Left kidney (tissue), 2 donors: ENCODE measurements around the gene MEIS2. TPM values are rescaled to one million over a fixed set of nuclear protein-coding genes. Genes with fewer than 3 reads are reported as not detected.

Source experiments
- DNase-seq: peaks from one replicate; pipeline ENCODE4 v3.0.0-alpha.2; 2013
- polyA plus RNA-seq: library from polyadenylated mRNA; unstranded; fragments of 120-200 nt; gene quantifications from one replicate; pipeline ENCODE4 v1.2.1, GENCODE V29; 2013; ENCODE audit not compliant: insufficient read length

The MEIS2 gene
- polyA plus RNA-seq, 1 donor = 178 TPM

GRCh38 chr15:37077623-37078351 is 22.6 kb downstream of the MEIS2 start:
- no peak for DNase-seq

GRCh38 chr15:37076543-37076942 is 23.8 kb downstream of the MEIS2 start:
- no peak for DNase-seq

DNA sequence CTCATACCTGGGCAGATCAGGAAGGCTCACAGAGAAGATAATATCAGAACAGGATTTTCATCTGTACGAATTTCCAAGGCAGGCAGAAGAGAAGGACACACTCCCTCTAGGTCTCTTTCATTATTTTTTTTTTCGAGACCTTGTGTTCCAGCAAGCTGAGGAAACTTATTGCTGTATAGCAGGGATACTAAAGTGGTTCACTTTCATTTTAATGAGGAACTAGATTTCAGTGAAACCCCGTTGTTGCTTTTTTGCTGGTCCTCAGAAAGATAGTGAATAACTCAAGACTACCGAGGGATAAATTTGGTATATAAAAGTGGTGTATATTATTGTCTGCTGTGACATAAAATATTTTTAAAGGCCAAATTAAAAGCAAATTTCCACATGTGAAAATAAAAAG is 24.6 kb downstream of the MEIS2 start:
- DNase-seq = no peak

- DNase-seq = no peak
Observed at GRCh38 chr15:37072181-37072580, 28.2 kb downstream of the MEIS2 start.

DNA sequence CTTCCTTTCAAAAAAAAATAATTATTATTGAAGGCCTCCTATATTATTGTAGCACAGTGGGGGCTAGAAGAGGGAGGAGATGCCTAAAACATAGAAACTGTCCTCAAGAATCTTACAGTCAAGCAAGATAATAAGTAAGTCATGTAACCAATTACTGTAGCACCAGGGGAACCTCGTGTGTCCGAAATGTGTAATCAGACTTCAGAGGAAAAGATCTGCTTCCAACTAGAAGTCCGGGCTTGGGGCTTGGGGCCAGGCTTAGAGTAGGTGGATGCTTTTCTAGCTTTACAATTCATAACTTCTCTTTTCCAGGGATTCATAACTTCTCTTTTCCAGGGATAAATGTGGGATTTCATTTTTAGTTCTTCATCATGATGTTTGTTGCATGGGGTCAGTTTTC is 29.2 kb downstream of the MEIS2 start:
- DNase-seq = no peak

GRCh38 chr15:37070686-37071085 is 29.7 kb downstream of the MEIS2 start:
- DNase-seq = no peak

- no peak for DNase-seq
Observed at GRCh38 chr15:37061996-37062395, 38.4 kb downstream of the MEIS2 start.

GRCh38 chr15:37059086-37059485 is 41.3 kb downstream of the MEIS2 start:
- no peak for DNase-seq

DNA sequence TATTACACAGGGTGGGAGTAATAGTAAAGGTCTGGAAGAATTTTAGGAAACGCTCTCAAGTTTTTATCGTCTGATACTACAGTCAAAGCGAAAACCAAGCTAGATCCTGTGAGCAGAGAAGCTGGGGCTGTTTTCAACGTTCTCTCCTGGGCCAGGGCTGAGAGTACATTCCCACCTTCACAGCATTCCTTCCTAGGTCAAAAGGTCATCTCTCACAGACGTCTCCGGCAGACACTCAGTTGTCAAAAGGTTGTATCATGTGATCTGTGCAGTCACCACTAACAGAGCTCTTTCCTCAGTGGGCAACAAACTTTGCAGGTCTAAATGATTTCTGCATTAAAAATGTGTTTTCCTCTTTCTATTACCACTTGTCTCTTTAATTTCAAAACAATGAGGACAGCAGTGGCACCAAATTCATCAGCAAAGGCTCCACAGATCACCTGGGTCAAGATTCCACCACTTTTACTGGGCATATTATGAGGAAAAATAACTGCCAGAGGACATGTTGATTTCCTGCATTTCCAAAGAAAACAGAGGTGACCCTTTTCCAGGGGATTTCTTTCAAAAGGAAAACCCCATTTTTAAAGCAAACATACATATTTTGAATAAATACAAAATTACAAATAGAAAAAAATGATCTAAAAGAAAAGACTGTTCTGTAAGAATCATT is 41.9 kb downstream of the MEIS2 start:
- DNase-seq = no peak

- DNase-seq = no peak
Observed at GRCh38 chr15:37057831-37058230, 42.5 kb downstream of the MEIS2 start.

DNA sequence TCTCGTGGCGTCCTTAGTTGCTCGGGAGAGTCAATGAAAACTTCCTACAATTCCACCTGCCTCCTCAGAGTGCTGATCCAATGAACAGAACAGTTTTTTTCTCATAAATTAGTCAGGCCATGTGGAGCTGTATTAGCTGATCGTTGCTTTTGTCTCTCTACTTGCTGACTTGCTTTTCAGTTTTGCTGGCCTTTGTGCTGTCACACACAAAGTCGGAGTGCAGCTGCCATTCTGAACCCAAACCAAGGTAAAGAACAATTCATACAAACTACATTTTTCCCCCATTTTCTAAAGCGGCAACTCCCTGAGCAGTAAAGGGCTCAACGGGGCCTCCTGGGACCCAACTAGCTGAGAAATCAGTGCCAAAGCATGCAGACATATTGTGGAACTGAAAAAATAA is 43.1 kb downstream of the MEIS2 start:
- no peak for DNase-seq

DNA sequence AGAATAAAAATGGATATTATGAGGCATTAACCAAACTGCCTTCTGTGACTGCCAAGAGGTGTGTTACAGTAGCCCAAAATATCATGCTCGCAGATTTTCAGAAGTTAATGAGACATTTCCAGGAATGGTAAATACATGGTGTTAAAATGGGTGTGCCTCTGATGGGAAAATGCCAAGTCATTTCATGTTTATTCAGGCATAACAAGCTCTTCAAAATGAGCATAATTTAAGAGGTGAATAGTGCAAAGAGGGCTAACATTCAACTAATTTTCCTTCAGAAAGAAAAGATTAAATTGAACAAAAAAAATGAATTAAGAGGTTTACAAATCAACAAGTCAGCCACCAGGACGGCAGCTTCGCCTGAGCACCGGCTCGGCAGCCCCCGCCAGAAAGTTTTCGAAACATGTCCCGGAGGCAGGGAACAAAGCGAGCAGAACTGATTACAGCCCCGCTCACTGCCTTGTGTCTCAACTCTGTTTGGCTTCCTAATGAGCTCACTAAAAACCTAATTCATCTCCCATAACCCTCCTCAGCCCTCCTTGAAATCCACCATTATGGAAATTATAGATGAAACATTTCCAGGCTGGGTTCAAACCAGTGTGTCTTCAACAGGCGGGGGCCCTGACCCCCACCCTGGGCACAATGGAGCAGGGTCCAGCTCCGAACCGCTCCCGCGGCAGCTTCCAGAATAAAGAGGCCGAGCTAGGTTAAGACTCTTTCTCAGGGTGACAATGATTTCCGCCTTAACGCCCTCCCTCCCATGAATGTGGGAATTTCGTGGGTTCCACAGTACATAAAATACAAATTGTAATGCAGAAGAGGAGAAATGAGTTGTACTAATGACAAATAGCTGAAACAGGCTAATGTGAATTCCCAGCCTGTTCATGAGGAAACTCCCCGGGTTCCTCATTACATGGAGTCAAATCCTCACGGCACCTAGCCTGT is 43.9 kb downstream of the MEIS2 start:
- no peak for DNase-seq

- no peak for DNase-seq
Observed at GRCh38 chr15:37055481-37055880, 44.9 kb downstream of the MEIS2 start.

DNA sequence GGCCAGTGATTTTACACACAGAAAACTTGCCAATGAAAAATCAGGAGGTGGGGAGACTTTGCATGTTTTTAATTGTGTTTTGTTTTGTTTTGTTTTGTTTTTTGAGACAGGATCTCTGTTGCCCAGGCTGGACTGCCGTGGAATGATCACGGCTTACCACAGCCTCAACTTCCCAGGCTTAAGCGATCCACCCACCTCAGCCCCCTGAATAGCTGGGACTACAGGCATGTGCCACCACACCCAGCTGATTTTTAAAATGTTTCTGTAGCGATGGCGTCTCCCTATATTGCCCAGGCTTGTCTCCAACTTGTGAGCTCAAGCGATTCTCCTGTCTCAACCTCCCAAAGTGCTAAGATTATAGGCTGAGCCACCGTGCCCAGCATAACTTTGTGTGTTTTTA is 46.0 kb downstream of the MEIS2 start:
- DNase-seq = no peak

DNA sequence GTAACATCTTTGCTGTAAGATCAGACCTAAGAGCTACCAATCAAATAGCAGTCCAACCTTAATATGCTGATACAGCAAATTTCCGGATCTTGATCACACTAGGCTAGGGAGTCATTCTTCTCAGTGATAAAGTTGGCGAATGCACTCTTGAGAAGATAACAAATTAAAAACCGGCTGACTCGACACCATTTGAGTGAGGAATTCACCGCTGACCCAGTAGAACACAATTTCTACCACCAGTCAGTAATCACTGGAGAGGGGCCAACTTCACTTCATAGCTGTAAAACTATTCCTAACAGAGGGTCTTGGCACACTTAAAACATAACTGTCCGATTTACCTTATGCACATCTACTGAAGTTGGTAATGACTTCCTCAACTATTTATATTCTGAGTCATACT is 47.2 kb downstream of the MEIS2 start:
- no peak for DNase-seq

DNA sequence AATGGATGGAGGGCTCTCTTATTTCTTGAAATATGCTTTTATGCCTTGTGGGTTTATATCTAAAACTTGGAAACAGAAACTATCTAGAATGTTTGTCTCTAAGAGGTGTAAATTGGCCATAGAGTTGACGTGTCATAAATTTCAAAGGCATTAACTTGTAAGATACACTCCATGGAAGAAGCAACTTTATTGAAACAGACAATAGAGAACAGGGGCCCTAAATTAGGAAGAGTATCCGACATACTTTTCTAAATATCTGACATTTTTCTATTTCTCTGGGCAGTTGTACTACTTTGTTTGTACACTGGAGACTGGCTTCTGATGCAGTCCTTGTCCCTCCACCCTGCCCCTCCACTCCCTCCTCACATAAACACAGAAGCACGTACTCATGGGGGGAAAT is 50.0 kb downstream of the MEIS2 start:
- no peak for DNase-seq

GRCh38 chr15:37046876-37047614 is 53.3 kb downstream of the MEIS2 start:
- DNase-seq = no peak

DNA sequence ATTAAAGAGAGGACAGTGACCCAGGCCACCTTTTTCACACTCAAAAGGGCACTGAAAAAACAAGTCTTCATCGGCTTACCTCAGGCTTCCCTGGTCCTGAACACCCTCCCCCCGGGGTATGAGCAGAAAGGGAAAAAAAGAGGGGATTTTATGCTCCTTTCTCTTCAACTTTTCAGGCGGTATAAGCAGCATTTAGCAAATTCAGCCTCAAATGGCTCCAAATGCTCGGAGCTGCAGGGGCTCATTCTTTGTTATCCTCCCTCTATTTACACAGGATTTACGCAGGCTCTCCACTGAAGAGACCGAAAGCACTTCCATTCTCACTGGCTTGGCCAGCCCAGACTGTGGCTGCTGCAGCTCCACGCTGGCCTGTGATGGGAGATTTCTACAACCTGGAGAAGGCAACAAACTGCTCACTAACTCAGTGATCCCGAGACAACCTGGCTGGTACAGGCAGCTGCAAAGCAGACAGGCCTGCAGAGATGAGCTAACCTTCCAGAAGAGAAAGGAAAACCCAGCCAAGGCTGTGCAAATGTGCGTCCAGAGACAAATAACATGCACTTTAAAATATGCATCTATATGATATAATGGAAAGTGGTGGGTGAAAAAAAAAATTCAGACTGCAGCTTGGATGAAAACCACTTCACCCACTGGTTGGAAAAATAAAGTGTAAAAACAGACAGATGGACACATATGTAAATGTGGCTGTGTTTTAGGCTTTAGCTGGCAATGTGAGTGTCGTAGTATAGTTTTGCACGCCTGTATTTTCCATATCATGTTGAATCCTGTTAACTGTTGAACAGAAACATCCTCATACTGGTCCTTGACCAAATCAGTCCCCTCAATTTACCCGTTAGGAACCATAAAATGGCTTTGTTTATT is 54.2 kb downstream of the MEIS2 start:
- DNase-seq = no peak

GRCh38 chr15:37044915-37045648 is 55.3 kb downstream of the MEIS2 start:
- no peak for DNase-seq

GRCh38 chr15:37041836-37042235 is 58.5 kb downstream of the MEIS2 start:
- no peak for DNase-seq
